Activated CD4-positive, alpha-beta T cell treated with anti-CD3 and anti-CD28 coated beads for 48 hours (primary cell): ENCODE results near the gene DLGAP1.

Experiments
- DNase-seq: peaks from one replicate; pipeline ENCODE4 v3.0.0-alpha.2; 2020

DLGAP1 gene

GRCh38 chr18:4143585-4143984, 311.5 kb downstream of the DLGAP1 start:
- no peak for DNase-seq

- DNase-seq, result no peak
Observed at GRCh38 chr18:4142876-4143275, 312.2 kb downstream of the DLGAP1 start.

- DNase-seq, result no peak
Observed at GRCh38 chr18:4134700-4135099, 320.4 kb downstream of the DLGAP1 start.

GRCh38 chr18:4130734-4131719, 324.1 kb downstream of the DLGAP1 start:
- DNase-seq, result no peak

GRCh38 chr18:4126939-4127338, 328.2 kb downstream of the DLGAP1 start:
- no peak for DNase-seq

- no peak for DNase-seq
Observed at GRCh38 chr18:4125627-4126230, 329.4 kb downstream of the DLGAP1 start.

- no peak for DNase-seq
Observed at GRCh38 chr18:4125224-4125623, 329.9 kb downstream of the DLGAP1 start.

GRCh38 chr18:4119813-4120212, 335.3 kb downstream of the DLGAP1 start:
- no peak for DNase-seq

GRCh38 chr18:4119127-4119648, 335.9 kb downstream of the DLGAP1 start:
- no peak for DNase-seq

- no peak for DNase-seq
Observed at GRCh38 chr18:4108016-4108415, 347.1 kb downstream of the DLGAP1 start.

GRCh38 chr18:4107049-4107467, 348.0 kb downstream of the DLGAP1 start:
- DNase-seq, result no peak

GRCh38 chr18:4106407-4107033, 348.6 kb downstream of the DLGAP1 start:
- peak; percentile 83 for DNase-seq

GRCh38 chr18:4102901-4103300, 352.2 kb downstream of the DLGAP1 start:
- no peak for DNase-seq

GRCh38 chr18:4101009-4101408, 354.1 kb downstream of the DLGAP1 start:
- no peak for DNase-seq

- no peak for DNase-seq
Observed at GRCh38 chr18:4096486-4096885, 358.6 kb downstream of the DLGAP1 start.

- no peak for DNase-seq
Observed at GRCh38 chr18:4093676-4094075, 361.4 kb downstream of the DLGAP1 start.

- DNase-seq, result no peak
Observed at GRCh38 chr18:4084382-4084900, 370.7 kb downstream of the DLGAP1 start.

GRCh38 chr18:4078246-4078645, 376.9 kb downstream of the DLGAP1 start:
- DNase-seq, result no peak

- no peak for DNase-seq
Observed at GRCh38 chr18:4077721-4078120, 377.4 kb downstream of the DLGAP1 start.

GRCh38 chr18:4077204-4077603, 377.9 kb downstream of the DLGAP1 start:
- DNase-seq, result no peak

GRCh38 chr18:4074647-4075046, 380.5 kb downstream of the DLGAP1 start:
- no peak for DNase-seq

- no peak for DNase-seq
Observed at GRCh38 chr18:4069183-4069582, 385.9 kb downstream of the DLGAP1 start.

GRCh38 chr18:4068552-4069158, 386.5 kb downstream of the DLGAP1 start:
- peak; percentile 49 for DNase-seq
